22Rv1 (cell line): ENCODE results near the gene CAPZB.

Source experiments
- H3K27ac ChIP-seq: fragments of 450-650 bp; 2 replicates; pipeline ENCODE4 v1.5.1; 2017
- ZFX ChIP-seq: fragments of 450-650 bp; IDR thresholded peaks from 2 replicates; pipeline ENCODE4 v1.6.1; 2017; ENCODE audit warnings: antibody characterized with exemption, borderline replicate concordance
- TF ChIP-seq, protein P1 (sequence below): fragments of 450-650 bp; IDR thresholded peaks from 2 replicates; pipeline ENCODE4 v1.5.1; 2017; ENCODE audit warnings: mild to moderate bottlenecking

Gene CAPZB

DNA sequence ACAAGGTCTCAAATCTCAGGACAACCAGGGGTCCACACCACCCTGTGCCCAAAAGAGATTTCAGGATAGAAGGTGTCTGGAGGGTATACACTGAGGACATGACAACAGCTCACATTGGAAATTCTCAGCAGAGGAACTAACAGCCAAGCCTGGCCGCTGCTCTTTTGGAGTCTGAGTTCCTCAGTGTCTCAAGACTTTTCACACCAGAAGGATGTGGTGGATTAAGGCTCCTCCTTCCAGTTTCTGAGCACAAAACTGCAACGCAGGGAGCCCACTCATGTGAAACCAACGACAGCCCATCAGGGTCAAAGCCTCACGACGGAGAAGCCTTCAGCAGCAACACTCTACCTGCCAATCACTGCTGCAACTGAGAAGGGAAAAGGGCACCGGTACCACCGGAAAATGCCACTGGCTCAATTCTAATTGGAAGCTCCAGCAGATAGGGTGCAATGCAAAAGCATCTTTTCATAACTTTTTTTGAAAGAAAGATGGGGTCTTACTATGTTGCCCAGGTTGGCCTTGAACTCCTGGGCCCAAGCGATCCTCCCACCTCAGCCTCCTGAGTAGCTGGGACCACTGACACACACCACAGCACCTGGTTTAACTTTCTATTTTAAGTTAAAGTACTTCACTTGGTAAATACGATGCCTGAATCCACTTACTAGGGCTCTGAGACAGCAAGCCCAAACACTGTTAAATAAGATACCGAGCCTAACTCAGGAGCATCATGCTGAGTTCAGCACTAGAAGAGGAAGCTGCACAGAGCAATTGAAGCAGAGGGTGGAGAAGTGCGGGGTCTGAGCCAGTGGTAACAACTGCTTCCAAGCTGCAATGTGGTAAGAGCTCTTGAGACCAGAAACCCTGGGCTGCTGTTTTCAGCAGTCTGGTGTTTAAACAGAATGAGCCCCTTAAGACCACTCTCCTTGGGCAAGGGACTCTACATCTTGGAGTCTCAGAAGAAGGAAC is 7.8 kb downstream of the CAPZB start:
- no peak overlapping the region for H3K27ac ChIP-seq
- TF ChIP-seq, protein P1, sequence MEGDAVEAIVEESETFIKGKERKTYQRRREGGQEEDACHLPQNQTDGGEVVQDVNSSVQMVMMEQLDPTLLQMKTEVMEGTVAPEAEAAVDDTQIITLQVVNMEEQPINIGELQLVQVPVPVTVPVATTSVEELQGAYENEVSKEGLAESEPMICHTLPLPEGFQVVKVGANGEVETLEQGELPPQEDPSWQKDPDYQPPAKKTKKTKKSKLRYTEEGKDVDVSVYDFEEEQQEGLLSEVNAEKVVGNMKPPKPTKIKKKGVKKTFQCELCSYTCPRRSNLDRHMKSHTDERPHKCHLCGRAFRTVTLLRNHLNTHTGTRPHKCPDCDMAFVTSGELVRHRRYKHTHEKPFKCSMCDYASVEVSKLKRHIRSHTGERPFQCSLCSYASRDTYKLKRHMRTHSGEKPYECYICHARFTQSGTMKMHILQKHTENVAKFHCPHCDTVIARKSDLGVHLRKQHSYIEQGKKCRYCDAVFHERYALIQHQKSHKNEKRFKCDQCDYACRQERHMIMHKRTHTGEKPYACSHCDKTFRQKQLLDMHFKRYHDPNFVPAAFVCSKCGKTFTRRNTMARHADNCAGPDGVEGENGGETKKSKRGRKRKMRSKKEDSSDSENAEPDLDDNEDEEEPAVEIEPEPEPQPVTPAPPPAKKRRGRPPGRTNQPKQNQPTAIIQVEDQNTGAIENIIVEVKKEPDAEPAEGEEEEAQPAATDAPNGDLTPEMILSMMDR = no peak
- TF ChIP-seq ZFX = no peak

DNA sequence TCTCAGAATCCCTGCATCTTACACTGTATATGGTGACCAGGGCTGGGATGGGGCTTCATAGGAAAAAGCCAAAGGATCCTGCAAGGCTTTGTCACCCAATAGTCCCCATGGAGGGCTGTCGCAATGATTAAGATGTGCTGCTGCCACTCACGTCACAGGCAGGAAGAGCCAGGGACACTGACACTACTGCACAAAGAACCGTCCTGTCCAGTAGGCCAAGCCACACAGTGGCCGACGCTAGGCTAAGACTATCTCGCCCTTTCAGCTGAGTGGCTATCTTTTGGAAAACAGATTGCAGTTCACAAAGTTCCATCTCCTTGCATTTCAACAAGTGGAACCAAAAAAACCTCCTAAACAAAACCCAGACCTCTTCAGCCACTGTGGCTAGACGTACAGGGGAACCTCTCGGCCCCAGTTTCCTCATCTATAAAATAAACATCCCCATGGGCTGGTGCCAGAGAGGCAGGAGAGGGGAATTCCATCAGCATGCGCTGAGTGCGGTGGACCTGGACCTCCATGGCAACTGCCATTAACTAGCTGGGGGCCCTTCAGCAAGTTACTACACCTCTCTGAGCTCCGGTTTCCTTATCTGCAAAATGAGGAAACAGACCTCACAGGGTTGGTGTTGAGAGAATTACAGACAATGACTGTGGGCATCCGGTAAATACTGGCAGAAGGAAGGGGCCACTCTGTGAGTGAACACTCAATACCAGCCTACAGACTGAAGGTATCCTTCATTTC is 8.7 kb downstream of the CAPZB start:
- TF ChIP-seq, protein P1 = no peak
- no peak for TF ChIP-seq ZFX
- H3K27ac ChIP-seq = no peak overlapping the region

DNA sequence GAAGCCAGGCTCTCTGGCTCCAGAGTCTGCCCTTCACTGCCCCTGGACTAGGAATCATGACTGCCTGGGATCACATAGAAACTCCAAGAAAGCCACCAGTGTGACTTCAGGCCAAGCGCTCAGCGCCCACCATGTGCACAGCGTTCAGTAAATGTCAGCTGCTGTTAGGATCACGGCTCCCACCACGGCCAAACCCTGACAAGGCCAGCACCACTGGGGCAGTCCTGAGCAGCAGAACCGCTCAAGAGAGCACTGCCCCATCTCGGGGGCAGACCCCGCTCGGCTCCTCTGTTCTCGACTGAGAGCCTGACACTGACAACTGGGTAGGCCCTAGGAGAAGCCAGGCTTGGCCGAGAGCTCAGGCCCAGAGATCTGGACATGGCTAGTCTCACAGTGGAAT is 10.0 kb downstream of the CAPZB start:
- H3K27ac ChIP-seq = no peak overlapping the region
- no peak for TF ChIP-seq ZFX
- TF ChIP-seq, protein P1 = no peak

DNA sequence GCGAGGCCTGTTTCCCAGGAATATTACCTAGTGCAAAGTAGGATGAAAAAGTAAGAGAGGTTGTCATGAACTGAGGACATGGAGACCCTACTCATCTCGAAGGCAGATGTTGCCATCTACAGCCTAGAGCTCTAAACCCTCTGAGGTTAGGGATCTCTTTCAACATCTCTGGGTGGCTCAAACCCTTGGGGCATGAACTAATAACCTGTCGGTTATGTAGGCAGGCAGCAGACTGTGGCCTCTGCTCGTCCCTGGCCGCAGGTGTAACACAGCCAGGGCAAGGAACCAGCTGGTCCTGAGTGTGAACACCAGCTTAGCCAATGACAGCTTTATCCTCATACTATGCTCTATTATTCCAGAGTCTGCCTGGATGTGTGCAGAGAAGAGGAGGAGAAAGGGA is 13.2 kb downstream of the CAPZB start:
- no peak overlapping the region for H3K27ac ChIP-seq
- TF ChIP-seq, protein P1 = no peak
- TF ChIP-seq ZFX = no peak

DNA sequence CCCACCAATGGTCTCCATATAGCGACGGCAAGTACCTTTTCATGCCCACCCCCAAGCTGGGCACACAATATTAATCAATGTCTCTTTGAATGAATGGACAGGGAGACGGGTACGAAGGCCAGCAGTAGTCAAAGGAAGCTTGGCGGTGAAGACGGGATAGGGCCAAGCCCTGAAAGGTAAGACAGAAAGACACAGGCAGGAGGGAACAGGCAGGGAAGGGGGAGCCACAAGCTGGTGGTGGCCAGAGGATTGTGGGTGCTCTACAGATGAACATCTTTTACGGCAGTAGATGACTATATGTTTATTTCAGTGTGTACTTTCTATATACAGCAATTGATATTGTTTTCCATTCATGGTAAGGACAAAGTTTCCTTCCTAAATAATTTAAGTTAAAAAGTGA is 16.3 kb downstream of the CAPZB start:
- TF ChIP-seq ZFX = no peak
- TF ChIP-seq, protein P1 = no peak
- no peak overlapping the region for H3K27ac ChIP-seq

DNA sequence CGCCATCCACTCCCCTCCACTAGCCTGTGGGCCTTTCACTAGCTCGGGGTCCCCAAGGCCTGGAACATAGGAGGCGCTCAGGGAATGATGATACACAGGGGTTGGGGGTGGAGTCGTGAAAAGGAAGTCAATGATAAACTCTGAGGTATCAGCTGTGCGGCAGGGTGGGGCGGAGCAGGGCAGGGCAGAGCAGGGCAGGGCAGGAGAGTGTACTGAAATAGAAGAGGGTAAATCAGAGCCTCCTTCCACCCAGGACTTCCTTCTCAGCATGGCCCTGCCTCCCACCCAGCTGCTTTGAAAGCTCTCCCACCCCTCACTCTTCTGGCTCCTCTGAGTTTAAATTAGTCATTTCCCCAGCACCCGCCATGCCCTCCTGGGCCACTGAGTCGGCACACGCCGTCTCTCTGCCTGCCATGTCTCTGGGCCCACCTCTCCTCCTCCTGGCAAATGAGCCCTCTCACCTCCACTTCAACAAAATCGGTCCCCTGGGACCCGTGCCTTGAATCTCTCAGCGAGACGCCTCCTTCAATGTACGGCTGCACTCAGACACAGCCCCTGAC is 16.9 kb downstream of the CAPZB start:
- no peak for TF ChIP-seq ZFX
- TF ChIP-seq, protein P1 = no peak
- no peak overlapping the region for H3K27ac ChIP-seq
